VCaP (cell line): Measurements from ENCODE around the gene TMEM270.
A peak's percentile ranks its signal among the peaks of the same experiment; 100 is the strongest.

ENCODE experiments used
- H3K27ac ChIP-seq: fragments of 450-650 bp; 2 replicates; pipeline ENCODE4 v1.5.1; 2017
- CTCF ChIP-seq: fragments of 450-650 bp; conservative IDR thresholded peaks from 2 replicates; pipeline ENCODE4 v1.5.1; 2017; ENCODE audit warnings: mild to moderate bottlenecking, moderate library complexity

TMEM270 gene

DNA sequence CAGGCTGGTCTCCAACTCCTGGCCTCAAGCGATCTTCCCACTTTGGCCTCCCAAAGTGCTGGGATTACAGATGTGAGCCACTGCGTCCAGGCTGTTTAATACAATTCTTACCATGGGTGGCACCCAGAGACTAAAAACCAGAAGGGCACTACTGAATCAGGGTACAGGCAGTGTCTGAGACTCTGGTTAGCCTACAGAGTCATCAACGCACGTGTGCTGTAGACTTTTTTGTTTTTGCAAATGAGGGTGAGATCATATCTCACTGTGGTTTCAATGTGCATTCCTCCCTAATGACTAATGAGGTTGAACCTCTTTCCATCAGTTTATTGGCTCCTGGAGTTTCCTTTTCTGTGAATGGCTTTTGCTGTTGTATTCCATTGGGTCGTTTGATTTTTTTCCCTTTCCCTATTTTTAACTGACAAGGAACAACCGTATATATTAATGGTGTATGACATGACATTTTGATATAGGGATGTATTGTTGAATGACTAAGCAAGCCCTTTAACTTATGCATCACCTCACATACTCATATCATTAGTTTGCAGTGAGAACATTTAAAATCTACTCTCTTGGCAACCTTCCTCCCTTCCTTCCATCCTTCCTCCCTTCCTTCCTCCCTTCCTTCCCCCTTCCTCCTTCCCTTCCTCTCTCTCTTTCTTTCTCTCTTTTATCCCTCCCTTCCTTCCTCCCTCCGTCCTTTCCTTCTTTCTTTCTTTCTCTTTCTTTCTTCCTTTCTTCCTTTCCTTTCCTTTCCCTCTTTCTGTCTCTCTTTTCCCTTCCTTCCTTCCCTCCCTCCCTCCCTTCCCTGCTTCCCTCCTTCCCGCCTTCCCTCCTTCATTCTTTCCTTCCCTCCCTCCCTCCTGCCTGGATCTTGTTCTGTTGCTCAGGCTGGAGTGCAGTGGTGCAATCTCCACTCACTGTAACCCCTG lies 9.3 kb upstream of the TMEM270 start:
- TF ChIP-seq CTCF, result no peak
- no peak overlapping the region for H3K27ac ChIP-seq

DNA sequence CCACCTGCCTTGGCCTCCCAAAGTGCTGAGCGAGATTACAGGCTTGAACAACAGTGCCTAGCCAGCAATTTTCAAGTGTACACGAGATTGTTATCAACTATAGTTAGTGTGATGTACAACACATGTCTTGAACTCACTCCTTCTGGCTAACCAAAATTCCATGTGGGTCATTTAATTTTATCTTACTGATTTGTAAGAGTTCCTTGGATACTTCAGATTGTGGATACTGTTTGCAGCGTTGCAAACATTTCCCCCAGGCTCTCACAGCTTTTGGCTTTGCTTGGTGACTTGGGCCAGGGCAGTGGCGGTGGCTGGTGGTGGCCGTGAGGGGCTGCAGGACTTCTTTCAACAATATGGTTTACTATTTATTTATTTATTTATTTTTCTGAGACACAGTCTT lies 8.5 kb upstream of the TMEM270 start:
- no peak overlapping the region for H3K27ac ChIP-seq

DNA sequence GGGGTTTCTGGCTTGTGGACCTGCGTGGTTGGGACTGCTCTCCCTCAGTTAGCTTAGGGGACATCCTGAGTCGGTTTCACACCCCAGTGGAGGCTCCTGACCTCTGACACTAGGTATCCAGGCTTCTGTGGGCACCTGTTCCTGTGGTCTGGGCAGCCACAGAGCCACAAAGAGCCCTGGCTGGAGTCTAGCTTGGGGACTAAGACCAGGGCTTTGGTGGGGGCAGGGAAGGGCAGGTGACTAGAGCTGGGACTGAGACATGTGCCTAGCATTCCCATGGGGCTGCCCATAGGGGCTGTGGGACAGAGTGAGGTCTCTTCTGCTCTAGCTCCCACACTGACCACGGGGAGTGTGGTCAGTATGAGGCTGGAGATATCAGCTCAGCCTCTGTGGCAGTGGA lies 4.0 kb upstream of the TMEM270 start:
- no peak for TF ChIP-seq CTCF
- no peak overlapping the region for H3K27ac ChIP-seq

More for the DNA sequence above, 8.5 kb upstream of the TMEM270 start:
- TF ChIP-seq CTCF, result no peak

DNA sequence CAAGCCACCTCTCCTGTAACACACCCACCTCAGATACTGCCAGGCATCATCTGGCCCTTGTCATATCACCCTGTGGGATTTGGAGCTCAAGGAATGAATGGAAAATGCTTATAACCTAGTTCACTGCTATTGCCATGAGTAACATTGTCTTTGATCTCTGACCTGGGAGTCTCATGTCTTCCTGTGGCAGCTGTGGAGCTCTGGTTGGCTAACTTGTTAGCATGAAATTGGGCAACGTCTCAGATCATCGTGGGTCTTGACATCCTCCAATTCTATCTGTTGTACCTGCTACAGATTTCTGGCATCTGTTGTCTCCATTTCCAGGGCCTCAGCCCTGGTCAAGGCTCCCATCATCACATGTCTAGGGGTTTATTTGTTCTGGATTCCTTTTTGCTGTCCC lies 2.2 kb upstream of the TMEM270 start:
- TF ChIP-seq CTCF, result no peak
- H3K27ac ChIP-seq, result no peak overlapping the region

- no peak overlapping the region for H3K27ac ChIP-seq
- TF ChIP-seq CTCF, result no peak
Observed at GRCh38 chr7:73861305-73861704, 346 bp downstream of the TMEM270 start.

GRCh38 chr7:73864981-73865711 lies 4.2 kb downstream of the TMEM270 start:
- no peak overlapping the region for H3K27ac ChIP-seq
- no peak for TF ChIP-seq CTCF

- no peak overlapping the region for H3K27ac ChIP-seq
- peak; percentile 69 for TF ChIP-seq CTCF
Observed at GRCh38 chr7:73865738-73866445, 4.9 kb downstream of the TMEM270 start.
